ENCODE measurements around the gene FN3KRP.

The FN3KRP gene

DNA sequence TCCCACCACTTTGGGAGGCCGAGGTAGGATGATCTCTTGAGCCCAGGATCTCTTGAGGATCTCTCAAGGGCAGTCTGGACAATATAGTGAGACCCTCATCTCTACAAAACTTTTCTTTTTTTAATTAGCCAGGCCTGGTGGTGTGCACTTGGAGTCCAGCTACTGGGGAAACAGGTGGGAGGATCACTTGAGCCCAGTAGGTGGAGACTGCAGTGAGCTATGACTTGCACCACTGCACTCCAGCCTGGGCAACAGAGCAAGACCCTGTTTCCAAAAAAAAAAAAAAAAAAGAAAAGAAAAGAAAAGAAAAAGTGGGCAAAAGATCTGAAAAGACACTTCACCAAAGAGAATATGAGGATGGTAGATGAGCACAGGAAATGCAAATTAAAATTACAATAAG is 33.0 kb upstream of the FN3KRP start:
- DNase-seq (ENCODE audit: low read depth): no peak
- TF ChIP-seq CTCF (IDR thresholded peaks at IDR 0.05; ENCODE audit: insufficient read depth, low read depth, low read length, missing control alignments): no peak
- no peak overlapping the region for H3K4me3 ChIP-seq (ENCODE audit: low read depth, low read length)

DNA sequence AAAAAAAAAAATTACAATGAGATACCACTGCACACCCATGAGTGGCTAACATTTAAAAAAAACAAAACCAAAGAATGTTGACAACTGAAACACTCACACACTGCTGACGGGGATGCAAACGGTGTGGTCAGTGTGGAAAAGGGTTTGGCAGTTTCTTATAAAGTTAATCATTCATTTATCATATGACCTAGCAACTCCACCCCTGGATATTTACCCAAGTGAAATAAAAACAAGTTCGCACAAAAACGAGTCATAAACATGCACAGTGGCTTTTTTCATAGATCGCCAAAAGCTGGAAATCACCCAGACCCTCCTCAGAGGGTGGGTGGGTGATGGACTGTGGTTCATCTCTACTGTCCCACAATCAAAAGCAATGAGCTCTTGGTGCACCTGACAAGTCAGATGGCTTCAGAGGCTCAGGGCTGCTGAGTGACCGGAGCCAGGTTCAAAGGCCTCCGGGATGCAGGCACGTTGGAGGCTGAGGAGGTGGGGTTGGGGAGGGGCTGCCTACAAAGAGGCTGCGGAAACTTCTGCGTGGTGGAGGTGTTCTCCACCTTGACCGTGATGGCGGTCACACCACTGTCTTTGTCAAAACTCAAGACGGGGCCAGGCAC is 32.2 kb upstream of the FN3KRP start:
- TF ChIP-seq CTCF (IDR thresholded peaks at IDR 0.05; ENCODE audit: insufficient read depth, low read depth, low read length, missing control alignments): no peak
- H3K4me3 ChIP-seq (ENCODE audit: low read depth, low read length): no peak overlapping the region
- DNase-seq (ENCODE audit: low read depth): no peak

DNA sequence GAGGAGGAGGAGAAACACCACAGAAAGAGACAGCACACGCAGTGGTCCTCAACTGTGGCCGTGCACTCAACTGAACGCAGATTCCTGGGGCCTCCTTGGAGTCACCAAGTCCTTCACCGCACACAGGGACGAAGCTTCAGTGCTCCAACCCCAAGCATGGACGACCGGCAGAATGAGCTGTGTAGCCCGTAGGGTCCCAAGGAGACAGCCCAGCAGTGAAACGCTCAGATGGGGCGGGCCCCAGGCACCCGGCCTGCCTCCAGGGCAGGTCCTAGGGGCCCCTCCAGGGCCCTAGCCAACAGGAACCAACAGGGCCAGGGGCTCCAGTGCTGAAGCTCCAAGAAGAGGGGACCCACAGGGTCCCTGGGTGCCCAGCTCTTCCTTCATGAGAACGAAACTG is 31.2 kb upstream of the FN3KRP start:
- DNase-seq (ENCODE audit: low read depth): no peak
- H3K4me3 ChIP-seq (ENCODE audit: low read depth, low read length): no peak overlapping the region
- no peak for TF ChIP-seq CTCF (IDR thresholded peaks at IDR 0.05; ENCODE audit: insufficient read depth, low read depth, low read length, missing control alignments)

- no peak overlapping the region for H3K4me3 ChIP-seq (ENCODE audit: low read depth, low read length)
- TF ChIP-seq CTCF (IDR thresholded peaks at IDR 0.05; ENCODE audit: insufficient read depth, low read depth, low read length, missing control alignments): no peak
- DNase-seq (ENCODE audit: low read depth): no peak
Measured at GRCh38 chr17:82686366-82687324, 29.9 kb upstream of the FN3KRP start.

- no peak overlapping the region for H3K4me3 ChIP-seq (ENCODE audit: low read depth, low read length)
- DNase-seq (ENCODE audit: low read depth): no peak
- TF ChIP-seq CTCF (IDR thresholded peaks at IDR 0.05; ENCODE audit: insufficient read depth, low read depth, low read length, missing control alignments): no peak
Measured at GRCh38 chr17:82687375-82687861, 29.1 kb upstream of the FN3KRP start.

DNA sequence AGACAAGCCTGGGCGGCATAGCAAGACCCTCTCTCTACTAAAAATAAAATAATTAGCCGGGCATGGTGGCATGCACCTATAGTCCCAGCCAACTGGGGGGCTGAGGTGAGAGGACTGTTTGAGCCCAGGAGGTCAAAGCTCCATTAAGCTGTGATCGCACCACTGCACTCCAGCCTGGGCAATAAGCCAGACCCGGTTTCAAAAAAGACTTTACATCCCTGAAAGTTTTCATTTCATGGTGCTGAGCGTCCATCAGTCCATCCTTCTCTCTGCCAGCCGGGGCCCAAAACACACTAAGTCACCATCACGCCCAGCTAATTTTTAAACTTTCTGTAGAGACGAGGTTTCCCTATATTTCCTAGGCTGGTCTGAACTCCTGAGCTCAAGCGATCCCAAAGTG is 28.6 kb upstream of the FN3KRP start:
- TF ChIP-seq CTCF (IDR thresholded peaks at IDR 0.05; ENCODE audit: insufficient read depth, low read depth, low read length, missing control alignments): no peak
- DNase-seq (ENCODE audit: low read depth): no peak

More for the DNA sequence above, 28.6 kb upstream of the FN3KRP start:
- no peak overlapping the region for H3K4me3 ChIP-seq (ENCODE audit: low read depth, low read length)

Data from GM12865 (cell line).